Esophagus muscularis mucosa (tissue), 4 donors: Measurements from ENCODE around the gene ADCY5.

Experiments used
- EP300 ChIP-seq: sonication (generic); formaldehyde crosslinking; IDR thresholded peaks from one replicate; pipeline ENCODE4 v1.6.1; 2017; ENCODE audit warnings: antibody characterized with exemption
- POLR2A ChIP-seq: fragments of 450-650 bp; IDR thresholded peaks from one replicate; pipeline ENCODE4 v1.6.1; 2017; ENCODE audit warnings: antibody characterized with exemption, moderate library complexity, mild to moderate bottlenecking, low read depth
- POLR2AphosphoS5 ChIP-seq, 2 donors: sonication (generic); formaldehyde crosslinking; IDR thresholded peaks; one replicate each; pipeline ENCODE4 v1.6.1; 2017; ENCODE audit warnings: antibody characterized with exemption in 2 of 2
- TF ChIP-seq, protein P1 (sequence below), 3 experiments: fragments of 200-600 bp in 2 of 3; fragments of 450-650 bp in 1 of 3; sonication (generic) in 2 of 3; IDR thresholded peaks; one replicate each; pipeline ENCODE4 v1.5.1; 2017 to 2019; ENCODE audit warnings: antibody characterized with exemption in 3 of 3, mild to moderate bottlenecking in 2 of 3, moderate library complexity in 1 of 3

DNA sequence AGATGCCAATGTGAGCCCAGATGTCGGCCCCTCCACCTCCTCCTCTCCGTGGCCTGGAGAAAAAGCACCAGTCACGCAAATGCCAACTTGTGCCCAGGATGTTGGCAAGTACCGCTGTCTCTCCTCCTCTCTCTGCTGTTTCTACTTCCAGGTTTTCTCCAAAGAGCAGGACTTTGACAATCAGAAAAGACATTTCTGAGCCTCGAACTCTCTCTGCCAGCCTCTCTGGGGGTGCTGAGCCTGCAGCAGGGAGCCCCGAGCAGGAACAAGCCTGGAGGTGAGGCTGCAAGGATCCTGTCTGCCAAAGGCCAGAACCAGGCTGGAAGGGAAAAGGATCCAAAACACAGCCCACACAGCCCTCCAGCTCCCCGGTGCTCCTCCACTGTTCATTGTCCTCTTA is 157.5 kb downstream of the ADCY5 start:
- TF ChIP-seq, protein P1, sequence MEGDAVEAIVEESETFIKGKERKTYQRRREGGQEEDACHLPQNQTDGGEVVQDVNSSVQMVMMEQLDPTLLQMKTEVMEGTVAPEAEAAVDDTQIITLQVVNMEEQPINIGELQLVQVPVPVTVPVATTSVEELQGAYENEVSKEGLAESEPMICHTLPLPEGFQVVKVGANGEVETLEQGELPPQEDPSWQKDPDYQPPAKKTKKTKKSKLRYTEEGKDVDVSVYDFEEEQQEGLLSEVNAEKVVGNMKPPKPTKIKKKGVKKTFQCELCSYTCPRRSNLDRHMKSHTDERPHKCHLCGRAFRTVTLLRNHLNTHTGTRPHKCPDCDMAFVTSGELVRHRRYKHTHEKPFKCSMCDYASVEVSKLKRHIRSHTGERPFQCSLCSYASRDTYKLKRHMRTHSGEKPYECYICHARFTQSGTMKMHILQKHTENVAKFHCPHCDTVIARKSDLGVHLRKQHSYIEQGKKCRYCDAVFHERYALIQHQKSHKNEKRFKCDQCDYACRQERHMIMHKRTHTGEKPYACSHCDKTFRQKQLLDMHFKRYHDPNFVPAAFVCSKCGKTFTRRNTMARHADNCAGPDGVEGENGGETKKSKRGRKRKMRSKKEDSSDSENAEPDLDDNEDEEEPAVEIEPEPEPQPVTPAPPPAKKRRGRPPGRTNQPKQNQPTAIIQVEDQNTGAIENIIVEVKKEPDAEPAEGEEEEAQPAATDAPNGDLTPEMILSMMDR (IDR thresholded peaks at IDR 0.05) = no peak
- TF ChIP-seq EP300 = no peak
- no peak for TF ChIP-seq POLR2A
- no peak for TF ChIP-seq POLR2AphosphoS5 (IDR thresholded peaks at IDR 0.05)
